ENCODE data around the gene DDX59. TPM values are rescaled to one million over a fixed set of nuclear protein-coding genes. Genes with fewer than 3 reads are reported as not detected.

DDX59 gene
- total RNA-seq, 2 experiments from 2014 or later, result 22.5 to 23.8 TPM

GRCh38 chr1:200707116-200707515 lies 37.4 kb upstream of the DDX59 start:
- ChIA-PET POLR2A (no interaction called here), CTCF (no interaction called here)
- Mint-ChIP-seq H3K36me3 (ENCODE audit: low read depth) (no peaks in the 10 kb centered on the region), H3K27ac (no peak overlapping the region), H3K27me3 (no peaks in the 10 kb centered on the region), H3K4me1 (ENCODE audit: low read depth) (no peaks in the 10 kb centered on the region), H3K4me3 (no peak overlapping the region), H3K9me3 (no peaks in the 10 kb centered on the region)
- TF ChIP-seq CTCF (IDR thresholded peaks at IDR 0.05), result no peak
- no peak for ATAC-seq
- intact Hi-C loops (cut with micrococcal nuclease), result no loop called here
- DNase-seq, result no peak

- ATAC-seq (no peak), DNase-seq (no peak)
- ChIA-PET POLR2A (no interaction called here), CTCF (no interaction called here)
- H3K36me3 Mint-ChIP-seq (ENCODE audit: low read depth), result no peaks in the 10 kb centered on the region
- no peaks in the 10 kb centered on the region for H3K27me3 Mint-ChIP-seq
- no peak overlapping the region for H3K27ac Mint-ChIP-seq
- TF ChIP-seq CTCF (IDR thresholded peaks at IDR 0.05), result no peak
- intact Hi-C loops (cut with micrococcal nuclease), result no loop called here
- H3K4me1 Mint-ChIP-seq (ENCODE audit: low read depth), result no peaks in the 10 kb centered on the region
- no peaks in the 10 kb centered on the region for H3K9me3 Mint-ChIP-seq
- H3K4me3 Mint-ChIP-seq, result no peak overlapping the region
Measured at GRCh38 chr1:200706111-200706814, 36.6 kb upstream of the DDX59 start.

- Mint-ChIP-seq H3K27ac (no peak overlapping the region), H3K4me1 (ENCODE audit: low read depth) (no peaks in the 10 kb centered on the region), H3K4me3 (no peak overlapping the region), H3K9me3 (no peaks in the 10 kb centered on the region), H3K27me3 (no peaks in the 10 kb centered on the region), H3K36me3 (ENCODE audit: low read depth) (no peaks in the 10 kb centered on the region)
- ChIA-PET POLR2A (interaction anchor here (0.8 kb wide), 1 partner anchor 35 kb away, joined by 3 read pairs; the partner anchor contains the start of gene DDX59), CTCF (interaction anchor here (0.9 kb wide), 1 partner anchor 11 kb away, joined by 3 read pairs; no protein-coding TSS in a partner anchor)
- TF ChIP-seq CTCF (IDR thresholded peaks at IDR 0.05), result no peak
- no peak for DNase-seq
- ATAC-seq, result no peak
- intact Hi-C loops (cut with micrococcal nuclease), result no loop called here
Measured at GRCh38 chr1:200704986-200705500, 35.3 kb upstream of the DDX59 start.

GRCh38 chr1:200699871-200700270 lies 30.2 kb upstream of the DDX59 start:
- DNase-seq (no peak), ATAC-seq (no peak)
- intact Hi-C loops (cut with micrococcal nuclease), result no loop called here
- H3K4me3 Mint-ChIP-seq, result no peak overlapping the region
- no peaks in the 10 kb centered on the region for H3K9me3 Mint-ChIP-seq
- H3K27me3 Mint-ChIP-seq, result no peaks in the 10 kb centered on the region
- H3K4me1 Mint-ChIP-seq (ENCODE audit: low read depth), result no peaks in the 10 kb centered on the region
- no peak for TF ChIP-seq CTCF (IDR thresholded peaks at IDR 0.05)
- POLR2A ChIA-PET, result no interaction called here
- CTCF ChIA-PET, result no interaction called here
- no peak overlapping the region for H3K27ac Mint-ChIP-seq
- no peaks in the 10 kb centered on the region for H3K36me3 Mint-ChIP-seq (ENCODE audit: low read depth)

- H3K4me3 Mint-ChIP-seq, result no peak overlapping the region
- no peaks in the 10 kb centered on the region for H3K27me3 Mint-ChIP-seq
- intact Hi-C loops (cut with micrococcal nuclease), result no loop called here
- H3K9me3 Mint-ChIP-seq, result no peaks in the 10 kb centered on the region
- no peaks in the 10 kb centered on the region for H3K36me3 Mint-ChIP-seq (ENCODE audit: low read depth)
- no peak for ATAC-seq
- CTCF ChIA-PET, result interaction anchor here (1.1 to 1.5 kb wide), 2 partner anchors 10 to 73 kb away, joined by 3 read pairs; no protein-coding TSS in a partner anchor
- H3K27ac Mint-ChIP-seq, result no peak overlapping the region
- no peaks in the 10 kb centered on the region for H3K4me1 Mint-ChIP-seq (ENCODE audit: low read depth)
- POLR2A ChIA-PET, result no interaction called here
- no peak for DNase-seq
- no peak for TF ChIP-seq CTCF (IDR thresholded peaks at IDR 0.05)
Measured at GRCh38 chr1:200694738-200695137, 25.0 kb upstream of the DDX59 start.

Data from activated CD8-positive, alpha-beta T cell treated with anti-CD3 and anti-CD28 coated beads for 36 hours (primary cell).